ENCODE measurements around the gene KRABD2.
A peak's percentile ranks its signal among the peaks of the same experiment; 100 is the strongest.
"Not testable (repeated sequence)": the region's sequence is repeated elsewhere in the genome, so short reads cannot be mapped to it uniquely, and the experiment has no call there.

KRABD2 gene

GRCh38 chr17:8378117-8378516 is 1.6 kb upstream of the KRABD2 start:
- not testable (repeated sequence) for H3K9me3 ChIP-seq (ENCODE audit: control insufficient read depth, low read length); H3K4me3 ChIP-seq (ENCODE audit: extremely low read depth, insufficient read depth, low read length, poor library complexity, severe bottlenecking)
- peaks cover 64% of the 10 kb centered on the region for H3K36me3 ChIP-seq (ENCODE audit: control insufficient read depth, insufficient read depth, low read length)
- peaks cover 21% of the 10 kb centered on the region for H3K4me1 ChIP-seq (ENCODE audit: control insufficient read depth, insufficient read depth, low read length, poor library complexity, severe bottlenecking)
- peak overlapping the region; percentile 88 for H3K27ac ChIP-seq (ENCODE audit: low read depth, low read length, severe bottlenecking)
- 94 to 95% methylated on average over 5 to 6 of the region's 8 CpGs for WGBS, 2 experiments (ENCODE audit: insufficient coverage in 2 of 2)

- Histone ChIP-seq H3K27ac (ENCODE audit: low read depth, low read length, severe bottlenecking) (peak overlapping the region; percentile 88), H3K36me3 (ENCODE audit: control insufficient read depth, insufficient read depth, low read length) (peaks cover 67% of the 10 kb centered on the region)
These were observed 918 bp upstream of the KRABD2 start for GRCh38 chr17:8377422-8377821.

DNA sequence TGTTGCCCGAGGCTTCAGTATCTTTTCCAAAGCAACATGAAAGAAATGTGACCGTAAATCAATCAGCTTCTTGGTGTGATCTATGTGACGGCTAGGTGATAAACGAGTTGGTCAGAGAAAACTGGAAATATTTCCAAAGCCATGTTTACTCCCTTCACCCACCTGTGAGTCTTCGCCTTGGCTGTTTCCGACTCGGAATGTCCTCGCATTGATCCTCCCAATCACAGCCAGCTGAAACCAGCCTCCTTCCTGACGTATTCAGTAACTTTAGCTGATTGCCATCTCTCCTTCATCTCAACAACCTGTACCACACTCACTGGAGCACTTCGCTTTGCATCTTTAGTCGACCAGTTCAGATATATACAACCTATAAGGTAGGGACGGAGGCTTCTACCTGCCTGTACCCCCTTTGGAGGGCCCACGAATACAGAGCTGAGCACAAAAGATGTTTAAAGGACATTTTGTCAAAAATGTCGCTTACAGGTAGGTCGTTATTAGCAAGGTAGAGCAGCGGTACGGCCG is 705 bp downstream of the KRABD2 start:
- 89 to 92% methylated on average over 14 to 18 of the region's 18 CpGs for WGBS, 2 experiments (ENCODE audit: insufficient coverage in 2 of 2)
- peak overlapping the region; percentile 88 for H3K27ac ChIP-seq (ENCODE audit: low read depth, low read length, severe bottlenecking)
- H3K36me3 ChIP-seq (ENCODE audit: control insufficient read depth, insufficient read depth, low read length) = peaks cover 59% of the 10 kb centered on the region
- H3K9me3 ChIP-seq (ENCODE audit: control insufficient read depth, low read length) = no peaks in the 10 kb centered on the region
- H3K4me1 ChIP-seq (ENCODE audit: control insufficient read depth, insufficient read depth, low read length, poor library complexity, severe bottlenecking) = peaks cover 12% of the 10 kb centered on the region
- H3K4me3 ChIP-seq (ENCODE audit: extremely low read depth, insufficient read depth, low read length, poor library complexity, severe bottlenecking) = peak overlapping the region; percentile 58

More at GRCh38 chr17:8377422-8377821, 918 bp upstream of the KRABD2 start:
- Histone ChIP-seq H3K4me1 (ENCODE audit: control insufficient read depth, insufficient read depth, low read length, poor library complexity, severe bottlenecking) (peaks cover 21% of the 10 kb centered on the region), H3K4me3 (ENCODE audit: extremely low read depth, insufficient read depth, low read length, poor library complexity, severe bottlenecking) (no peak overlapping the region), H3K9me3 (ENCODE audit: control insufficient read depth, low read length) (no peaks in the 10 kb centered on the region)
- WGBS, 2 experiments (ENCODE audit: insufficient coverage in 2 of 2) = 100% methylated on average over 3 of the region's 4 CpGs

- WGBS, 2 experiments (ENCODE audit: insufficient coverage in 2 of 2) = 93 to 98% methylated on average over 17 to 19 of the region's 26 CpGs
- not testable (repeated sequence) for H3K4me3 ChIP-seq (ENCODE audit: extremely low read depth, insufficient read depth, low read length, poor library complexity, severe bottlenecking); H3K9me3 ChIP-seq (ENCODE audit: control insufficient read depth, low read length); H3K4me1 ChIP-seq (ENCODE audit: control insufficient read depth, insufficient read depth, low read length, poor library complexity, severe bottlenecking); H3K27ac ChIP-seq (ENCODE audit: low read depth, low read length, severe bottlenecking)
- H3K36me3 ChIP-seq (ENCODE audit: control insufficient read depth, insufficient read depth, low read length) = peaks cover 54% of the 10 kb centered on the region
These were observed 2.6 kb downstream of the KRABD2 start for GRCh38 chr17:8373856-8374255.

DNA sequence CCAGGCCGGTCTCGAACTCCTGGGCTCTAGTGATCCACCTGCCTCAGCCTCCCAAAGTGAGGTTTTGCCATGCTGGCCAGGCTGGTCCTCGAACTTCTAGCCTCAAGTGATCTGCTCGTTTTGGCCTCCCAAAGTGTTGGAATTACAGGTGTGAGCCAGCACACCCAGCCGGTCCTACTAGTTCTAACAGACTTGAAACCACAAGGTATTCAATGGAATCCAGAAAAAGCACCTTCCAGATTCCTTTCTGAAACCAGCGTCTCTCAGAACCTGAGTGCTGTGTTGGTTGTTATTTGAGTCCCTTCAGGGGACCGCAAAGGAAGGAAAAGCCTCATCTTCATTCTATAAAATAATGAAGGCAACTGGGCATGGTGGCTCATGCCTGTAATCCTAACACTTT is 4.1 kb downstream of the KRABD2 start:
- Histone ChIP-seq H3K4me3 (ENCODE audit: extremely low read depth, insufficient read depth, low read length, poor library complexity, severe bottlenecking) (no peak overlapping the region), H3K36me3 (ENCODE audit: control insufficient read depth, insufficient read depth, low read length) (peaks cover 46% of the 10 kb centered on the region), H3K27ac (ENCODE audit: low read depth, low read length, severe bottlenecking) (no peak overlapping the region), H3K4me1 (ENCODE audit: control insufficient read depth, insufficient read depth, low read length, poor library complexity, severe bottlenecking) (peaks cover 4% of the 10 kb centered on the region), H3K9me3 (ENCODE audit: control insufficient read depth, low read length) (no peaks in the 10 kb centered on the region)
- 96 to 97% methylated on average over 5 of the region's 7 CpGs for WGBS, 2 experiments (ENCODE audit: insufficient coverage in 2 of 2)

- H3K27ac ChIP-seq (ENCODE audit: low read depth, low read length, severe bottlenecking) = no peak overlapping the region
- no peaks in the 10 kb centered on the region for H3K9me3 ChIP-seq (ENCODE audit: control insufficient read depth, low read length)
- peaks cover 4% of the 10 kb centered on the region for H3K4me1 ChIP-seq (ENCODE audit: control insufficient read depth, insufficient read depth, low read length, poor library complexity, severe bottlenecking)
- H3K4me3 ChIP-seq (ENCODE audit: extremely low read depth, insufficient read depth, low read length, poor library complexity, severe bottlenecking) = no peak overlapping the region
- WGBS, 2 experiments (ENCODE audit: insufficient coverage in 2 of 2) = 93 to 96% methylated on average over 3 to 4 of the region's 4 CpGs
- peaks cover 41% of the 10 kb centered on the region for H3K36me3 ChIP-seq (ENCODE audit: control insufficient read depth, insufficient read depth, low read length)
These were observed 4.7 kb downstream of the KRABD2 start for GRCh38 chr17:8371786-8372185.

- 87 to 98% methylated on average over 5 of the region's 8 CpGs for WGBS, 2 experiments (ENCODE audit: insufficient coverage in 2 of 2)
- Histone ChIP-seq H3K4me1 (ENCODE audit: control insufficient read depth, insufficient read depth, low read length, poor library complexity, severe bottlenecking) (peaks cover 11% of the 10 kb centered on the region), H3K27ac (ENCODE audit: low read depth, low read length, severe bottlenecking) (no peak overlapping the region), H3K36me3 (ENCODE audit: control insufficient read depth, insufficient read depth, low read length) (peaks cover 28% of the 10 kb centered on the region), H3K9me3 (ENCODE audit: control insufficient read depth, low read length) (no peaks in the 10 kb centered on the region), H3K4me3 (ENCODE audit: extremely low read depth, insufficient read depth, low read length, poor library complexity, severe bottlenecking) (no peak overlapping the region)
These were observed 6.6 kb downstream of the KRABD2 start for GRCh38 chr17:8369944-8370343.

DNA sequence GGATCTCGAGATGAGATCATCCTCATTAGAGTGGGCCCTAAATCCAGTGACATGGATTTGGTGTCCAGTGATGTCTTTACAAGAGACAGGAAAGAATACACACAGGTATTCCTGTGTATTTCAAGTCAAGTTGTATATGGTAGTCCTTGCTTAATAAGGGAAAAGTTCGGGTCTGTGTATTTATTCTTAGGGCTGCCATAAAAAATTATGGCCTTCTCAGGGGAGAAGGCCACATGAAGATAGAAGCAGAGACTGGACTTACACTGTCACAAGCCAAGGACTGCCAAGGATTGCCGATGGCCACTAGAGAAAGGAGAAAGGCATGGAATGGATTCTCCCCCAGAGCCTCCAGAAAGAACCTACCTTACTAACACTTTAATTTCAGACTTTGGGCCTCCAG is 8.3 kb downstream of the KRABD2 start:
- H3K4me3 ChIP-seq (ENCODE audit: extremely low read depth, insufficient read depth, low read length, poor library complexity, severe bottlenecking) = no peak overlapping the region
- H3K4me1 ChIP-seq (ENCODE audit: control insufficient read depth, insufficient read depth, low read length, poor library complexity, severe bottlenecking) = peaks cover 11% of the 10 kb centered on the region
- no peaks in the 10 kb centered on the region for H3K9me3 ChIP-seq (ENCODE audit: control insufficient read depth, low read length)
- WGBS, 2 experiments (ENCODE audit: insufficient coverage in 2 of 2) = 93 to 97% methylated on average over 2 of the region's 3 CpGs
- peaks cover 28% of the 10 kb centered on the region for H3K36me3 ChIP-seq (ENCODE audit: control insufficient read depth, insufficient read depth, low read length)
- H3K27ac ChIP-seq (ENCODE audit: low read depth, low read length, severe bottlenecking) = no peak overlapping the region

- Histone ChIP-seq H3K27ac (ENCODE audit: low read depth, low read length, severe bottlenecking) (no peak overlapping the region), H3K36me3 (ENCODE audit: control insufficient read depth, insufficient read depth, low read length) (peaks cover 23% of the 10 kb centered on the region), H3K4me3 (ENCODE audit: extremely low read depth, insufficient read depth, low read length, poor library complexity, severe bottlenecking) (no peak overlapping the region), H3K4me1 (ENCODE audit: control insufficient read depth, insufficient read depth, low read length, poor library complexity, severe bottlenecking) (peaks cover 13% of the 10 kb centered on the region), H3K9me3 (ENCODE audit: control insufficient read depth, low read length) (no peaks in the 10 kb centered on the region)
- WGBS, 2 experiments (ENCODE audit: insufficient coverage in 2 of 2) = 88% methylated on average over 1 of the region's 2 CpGs; no CpG with 5 or more reads in 1 of the 2 experiments
These were observed 10.3 kb downstream of the KRABD2 start for GRCh38 chr17:8366231-8366630.

DNA sequence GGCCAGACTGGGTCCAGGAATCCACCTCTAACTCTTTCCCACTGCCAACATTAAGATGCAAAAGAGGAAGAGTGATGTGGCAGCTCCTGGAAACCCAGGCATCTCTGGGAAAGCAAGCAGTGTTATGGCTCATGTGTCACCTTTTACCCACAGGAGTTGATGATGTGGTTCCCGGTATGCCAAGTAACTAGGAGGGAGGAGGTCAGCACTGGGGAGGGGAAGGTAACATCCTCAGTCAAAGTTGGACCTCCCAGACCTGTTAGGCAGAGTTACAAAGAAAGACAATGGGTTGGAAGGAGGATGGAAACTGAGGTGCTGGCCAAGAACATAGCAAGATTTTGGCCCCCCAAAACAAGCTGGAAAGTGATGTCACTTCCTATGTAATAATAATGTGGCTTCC is 11.4 kb downstream of the KRABD2 start:
- Histone ChIP-seq H3K27ac (ENCODE audit: low read depth, low read length, severe bottlenecking) (no peak overlapping the region), H3K4me1 (ENCODE audit: control insufficient read depth, insufficient read depth, low read length, poor library complexity, severe bottlenecking) (peaks cover 24% of the 10 kb centered on the region), H3K9me3 (ENCODE audit: control insufficient read depth, low read length) (no peaks in the 10 kb centered on the region), H3K4me3 (ENCODE audit: extremely low read depth, insufficient read depth, low read length, poor library complexity, severe bottlenecking) (no peak overlapping the region), H3K36me3 (ENCODE audit: control insufficient read depth, insufficient read depth, low read length) (peaks cover 19% of the 10 kb centered on the region)
- WGBS, 2 experiments (ENCODE audit: insufficient coverage in 2 of 2) = 100% methylated on average over 1 of the region's 1 CpG

DNA sequence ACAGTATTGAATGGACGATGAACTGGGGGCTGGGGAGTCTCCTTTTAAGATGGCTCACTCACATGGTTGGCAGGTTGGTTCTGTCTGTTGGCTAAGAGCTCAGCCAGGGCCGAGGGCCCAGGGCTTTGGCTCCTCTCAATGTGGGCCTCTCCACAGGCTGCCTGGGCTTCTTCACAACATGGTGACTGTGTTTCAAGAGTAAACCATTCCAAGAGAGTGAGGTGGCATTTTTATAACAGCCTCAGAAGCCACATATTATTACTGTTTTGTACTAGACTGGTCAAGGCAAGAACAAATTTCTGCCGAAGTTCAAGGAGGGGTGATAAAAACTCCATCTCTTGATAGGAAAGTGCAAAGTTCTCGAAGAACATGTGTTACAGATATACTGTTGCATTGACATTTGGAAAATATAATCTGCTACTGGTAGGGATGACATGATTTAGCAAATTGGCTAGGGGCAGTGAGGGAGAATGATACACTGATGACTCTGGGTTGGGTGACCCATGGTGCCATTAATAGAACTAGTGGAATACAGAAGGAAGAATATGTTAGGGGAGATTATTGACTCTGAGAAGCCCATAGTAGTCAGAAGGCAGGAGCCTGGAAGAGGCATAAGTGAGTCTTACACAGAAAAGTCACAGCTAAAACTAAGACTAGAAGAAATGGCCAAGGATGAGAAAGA is 13.7 kb downstream of the KRABD2 start:
- Histone ChIP-seq H3K4me3 (ENCODE audit: extremely low read depth, insufficient read depth, low read length, poor library complexity, severe bottlenecking) (no peak overlapping the region), H3K9me3 (ENCODE audit: control insufficient read depth, low read length) (no peaks in the 10 kb centered on the region), H3K36me3 (ENCODE audit: control insufficient read depth, insufficient read depth, low read length) (no peaks in the 10 kb centered on the region), H3K27ac (ENCODE audit: low read depth, low read length, severe bottlenecking) (no peak overlapping the region), H3K4me1 (ENCODE audit: control insufficient read depth, insufficient read depth, low read length, poor library complexity, severe bottlenecking) (peaks cover 36% of the 10 kb centered on the region)
- WGBS, 2 experiments (ENCODE audit: insufficient coverage in 2 of 2) = 90 to 95% methylated on average over 3 to 4 of the region's 4 CpGs
